HEK293 (cell line): Measurements from ENCODE around the gene GALNTL6.

ENCODE experiments used
- CTCF ChIA-PET: fragments of 350-600 bp; formaldehyde crosslinking; extraction: SDS; loops from one replicate; lab custom pipeline; 2021; ENCODE audit warnings: antibody characterized with exemption; lab: Yijun Ruan, JAX
- POLR2A ChIA-PET: fragments of 300-600 bp; formaldehyde crosslinking; extraction: SDS; loops from one replicate; lab custom pipeline; 2020; ENCODE audit warnings: antibody characterized with exemption, inconsistent platforms; lab: Yijun Ruan, JAX
- H3K27ac ChIP-seq: fragments of 200-500 bp; sonication (Bioruptor generic); 2 replicates; pipeline ENCODE4 v1.5.1; 2014; ENCODE audit warnings: low read depth, low read length, control low read depth, inconsistent platforms; ENCODE audit errors: extremely low read depth
- H3K36me3 ChIP-seq, 2 experiments: fragments of 200-500 bp in 1 of 2; sonication (Bioruptor generic) in 1 of 2; 1 replicate in 1 of 2; 2 replicates in 1 of 2; pipeline ENCODE4 v1.5.1; 2014 to 2017; ENCODE audit warnings: inconsistent platforms in 2 of 2, low read length in 2 of 2; ENCODE audit not compliant: control insufficient read depth in 2 of 2, insufficient read depth in 1 of 2
- H3K4me1 ChIP-seq: fragments of 200-500 bp; sonication (Bioruptor generic); 2 replicates; pipeline ENCODE4 v1.5.1; 2014; ENCODE audit warnings: mild to moderate bottlenecking, low read length, inconsistent platforms; ENCODE audit not compliant: control insufficient read depth, insufficient read depth
- H3K4me3 ChIP-seq: 2 replicates; pipeline ENCODE4 v1.5.1; 2011; ENCODE audit warnings: low read depth, mild to moderate bottlenecking, control low read depth, low read length, moderate library complexity
- H3K9me3 ChIP-seq: fragments of 200-500 bp; sonication (Bioruptor generic); 2 replicates; pipeline ENCODE4 v1.5.1; 2014; ENCODE audit warnings: low read depth, low read length, inconsistent platforms; ENCODE audit not compliant: control insufficient read depth, insufficient read depth
- IKZF3 ChIP-seq: fragments of 450-650 bp; IDR thresholded peaks from 2 replicates; pipeline ENCODE4 v1.5.0; 2018; ENCODE audit warnings: missing biosample characterization, mild to moderate bottlenecking, missing genetic modification characterization, moderate library complexity
- KLF8 ChIP-seq: fragments of 450-650 bp; formaldehyde crosslinking; IDR thresholded peaks from 2 replicates; pipeline ENCODE4 v1.5.1; 2016; ENCODE audit warnings: missing biosample characterization, missing genetic modification characterization
- MEIS1 ChIP-seq: sonication (generic); formaldehyde crosslinking; IDR thresholded peaks from 2 replicates; pipeline ENCODE4 v1.8.1; 2022; ENCODE audit warnings: missing genetic modification reagents, mild to moderate bottlenecking, borderline replicate concordance
- MZF1 ChIP-seq: fragments of 450-650 bp; formaldehyde crosslinking; IDR thresholded peaks from 2 replicates; pipeline ENCODE4 v1.5.1; 2017; ENCODE audit warnings: missing biosample characterization, missing genetic modification characterization, borderline replicate concordance
- PATZ1 ChIP-seq: fragments of 450-650 bp; formaldehyde crosslinking; IDR thresholded peaks from 2 replicates; pipeline ENCODE4 v1.5.1; 2016; ENCODE audit warnings: missing biosample characterization, missing genetic modification characterization
- PRDM4 ChIP-seq: fragments of 450-650 bp; formaldehyde crosslinking; IDR thresholded peaks from 2 replicates; pipeline ENCODE4 v1.5.1; 2017; ENCODE audit warnings: missing biosample characterization, missing genetic modification characterization
- TCF7L2 ChIP-seq: IDR thresholded peaks from 2 replicates; pipeline ENCODE4 v1.6.1; 2011; ENCODE audit warnings: low read depth, mild to moderate bottlenecking, inconsistent platforms, low read length, moderate library complexity, borderline replicate concordance
- YY1 ChIP-seq: fragments of 450-650 bp; formaldehyde crosslinking; IDR thresholded peaks from 2 replicates; pipeline ENCODE4 v1.5.1; 2018; ENCODE audit warnings: missing biosample characterization, missing genetic modification characterization
- ZNF133 ChIP-seq: fragments of 450-650 bp; formaldehyde crosslinking; IDR thresholded peaks from 2 replicates; pipeline ENCODE4 v1.5.1; 2016; ENCODE audit warnings: missing biosample characterization, missing genetic modification characterization
- ZNF138 ChIP-seq: fragments of 450-650 bp; formaldehyde crosslinking; IDR thresholded peaks from 2 replicates; pipeline ENCODE4 v1.5.1; 2016; ENCODE audit warnings: missing biosample characterization, missing genetic modification characterization, borderline replicate concordance
- ZNF146 ChIP-seq: fragments of 450-650 bp; formaldehyde crosslinking; IDR thresholded peaks from 2 replicates; pipeline ENCODE4 v1.5.1; 2016; ENCODE audit warnings: missing biosample characterization, missing genetic modification characterization
- ZNF221 ChIP-seq: fragments of 450-650 bp; formaldehyde crosslinking; IDR thresholded peaks from 2 replicates; pipeline ENCODE4 v1.5.1; 2017; ENCODE audit warnings: missing biosample characterization, missing genetic modification characterization, borderline replicate concordance
- ZNF394 ChIP-seq: fragments of 450-650 bp; formaldehyde crosslinking; IDR thresholded peaks from 2 replicates; pipeline ENCODE4 v1.5.1; 2016; ENCODE audit warnings: missing biosample characterization, missing genetic modification characterization, mild to moderate bottlenecking, moderate library complexity, borderline replicate concordance
- ZNF488 ChIP-seq: fragments of 450-650 bp; formaldehyde crosslinking; IDR thresholded peaks from 2 replicates; pipeline ENCODE4 v1.5.1; 2016; ENCODE audit warnings: missing biosample characterization, missing genetic modification characterization
- ZNF510 ChIP-seq: fragments of 450-650 bp; formaldehyde crosslinking; IDR thresholded peaks from 2 replicates; pipeline ENCODE4 v1.5.1; 2018; ENCODE audit warnings: mild to moderate bottlenecking, missing genetic modification characterization, missing biosample characterization; ENCODE audit not compliant: insufficient replicate concordance
- ZNF571 ChIP-seq: fragments of 450-650 bp; formaldehyde crosslinking; IDR thresholded peaks from 2 replicates; pipeline ENCODE4 v1.5.0; 2017; ENCODE audit warnings: missing biosample characterization, missing genetic modification characterization
- ZNF664 ChIP-seq: fragments of 450-650 bp; formaldehyde crosslinking; IDR thresholded peaks from 2 replicates; pipeline ENCODE4 v1.5.1; 2016; ENCODE audit warnings: missing biosample characterization, missing genetic modification characterization
- ZNF76 ChIP-seq: fragments of 450-650 bp; formaldehyde crosslinking; IDR thresholded peaks from 2 replicates; pipeline ENCODE4; 2016; ENCODE audit warnings: low read depth, missing biosample characterization, missing genetic modification characterization, borderline replicate concordance
- ZNF792 ChIP-seq: fragments of 450-650 bp; formaldehyde crosslinking; IDR thresholded peaks from 2 replicates; pipeline ENCODE4 v1.5.1; 2016; ENCODE audit warnings: missing biosample characterization, missing genetic modification characterization
- ZNF843 ChIP-seq: fragments of 450-650 bp; formaldehyde crosslinking; IDR thresholded peaks from 2 replicates; pipeline ENCODE4 v1.5.1; 2016; ENCODE audit warnings: missing biosample characterization, missing genetic modification characterization
- ZSCAN16 ChIP-seq: fragments of 450-650 bp; formaldehyde crosslinking; IDR thresholded peaks from 2 replicates; pipeline ENCODE4 v1.5.1; 2016; ENCODE audit warnings: missing biosample characterization, missing genetic modification characterization
- TF ChIP-seq, protein P1 (sequence below): fragments of 450-650 bp; formaldehyde crosslinking; IDR thresholded peaks from 2 replicates; pipeline ENCODE4 v1.5.1; 2016; ENCODE audit warnings: missing biosample characterization, missing genetic modification characterization, borderline replicate concordance

GALNTL6 gene

GRCh38 chr4:171891038-171891437 is 77.8 kb downstream of the GALNTL6 start:
- Histone ChIP-seq H3K4me1 (no peaks in the 10 kb centered on the region), H3K9me3 (no peaks in the 10 kb centered on the region), H3K27ac (no peak overlapping the region), H3K4me3 (no peak overlapping the region), H3K36me3 (no peaks in the 10 kb centered on the region)
- CTCF ChIA-PET = no interaction called here
- POLR2A ChIA-PET = no interaction called here
- TF ChIP-seq ZNF138 = no peak
- TF ChIP-seq ZNF76 (tag by site-specific recombination) = no peak
- TF ChIP-seq, protein P1, sequence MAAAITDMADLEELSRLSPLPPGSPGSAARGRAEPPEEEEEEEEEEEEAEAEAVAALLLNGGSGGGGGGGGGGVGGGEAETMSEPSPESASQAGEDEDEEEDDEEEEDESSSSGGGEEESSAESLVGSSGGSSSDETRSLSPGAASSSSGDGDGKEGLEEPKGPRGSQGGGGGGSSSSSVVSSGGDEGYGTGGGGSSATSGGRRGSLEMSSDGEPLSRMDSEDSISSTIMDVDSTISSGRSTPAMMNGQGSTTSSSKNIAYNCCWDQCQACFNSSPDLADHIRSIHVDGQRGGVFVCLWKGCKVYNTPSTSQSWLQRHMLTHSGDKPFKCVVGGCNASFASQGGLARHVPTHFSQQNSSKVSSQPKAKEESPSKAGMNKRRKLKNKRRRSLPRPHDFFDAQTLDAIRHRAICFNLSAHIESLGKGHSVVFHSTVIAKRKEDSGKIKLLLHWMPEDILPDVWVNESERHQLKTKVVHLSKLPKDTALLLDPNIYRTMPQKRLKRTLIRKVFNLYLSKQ (tag by site-specific recombination) = no peak
- TF ChIP-seq PATZ1 (tag by site-specific recombination) = no peak
- TF ChIP-seq PRDM4 (tag by site-specific recombination) = no peak
- no peak for TF ChIP-seq ZNF488
- TF ChIP-seq KLF8 (tag by site-specific recombination) = no peak
- TF ChIP-seq ZNF394 (tag by site-specific recombination) = no peak
- TF ChIP-seq MEIS1 (CRISPR knock-in tag) = no peak
- no peak for TF ChIP-seq TCF7L2
- TF ChIP-seq ZSCAN16 (tag by site-specific recombination) = no peak
- TF ChIP-seq ZNF133 (tag by site-specific recombination) = no peak
- TF ChIP-seq MZF1 = no peak
- no peak for TF ChIP-seq ZNF510
- no peak for TF ChIP-seq YY1
- no peak for TF ChIP-seq ZNF146 (tag by site-specific recombination)
- TF ChIP-seq ZNF221 (tag by site-specific recombination) = no peak
- TF ChIP-seq ZNF571 (tag by site-specific recombination) = no peak

GRCh38 chr4:171896426-171896825 is 83.2 kb downstream of the GALNTL6 start:
- Histone ChIP-seq H3K4me3 (no peak overlapping the region), H3K9me3 (no peaks in the 10 kb centered on the region), H3K27ac (no peak overlapping the region), H3K4me1 (no peaks in the 10 kb centered on the region), H3K36me3 (no peaks in the 10 kb centered on the region)
- POLR2A ChIA-PET = no interaction called here
- CTCF ChIA-PET = no interaction called here
- TF ChIP-seq, protein P1 (tag by site-specific recombination) = no peak
- TF ChIP-seq IKZF3 (tag by site-specific recombination) (no peak), ZNF792 (tag by site-specific recombination) (no peak), ZNF664 (no peak), ZNF843 (tag by site-specific recombination) (no peak)
